GM19099 (cell line): Measurements from ENCODE around the gene TRIM65.

ENCODE experiments used
- POLR2A ChIP-seq: IDR thresholded peaks from 3 replicates; pipeline ENCODE4 v1.6.1; 2011; ENCODE audit warnings: low read depth; ENCODE audit not compliant: insufficient read length; ENCODE audit errors: extremely low read depth

Gene TRIM65

DNA sequence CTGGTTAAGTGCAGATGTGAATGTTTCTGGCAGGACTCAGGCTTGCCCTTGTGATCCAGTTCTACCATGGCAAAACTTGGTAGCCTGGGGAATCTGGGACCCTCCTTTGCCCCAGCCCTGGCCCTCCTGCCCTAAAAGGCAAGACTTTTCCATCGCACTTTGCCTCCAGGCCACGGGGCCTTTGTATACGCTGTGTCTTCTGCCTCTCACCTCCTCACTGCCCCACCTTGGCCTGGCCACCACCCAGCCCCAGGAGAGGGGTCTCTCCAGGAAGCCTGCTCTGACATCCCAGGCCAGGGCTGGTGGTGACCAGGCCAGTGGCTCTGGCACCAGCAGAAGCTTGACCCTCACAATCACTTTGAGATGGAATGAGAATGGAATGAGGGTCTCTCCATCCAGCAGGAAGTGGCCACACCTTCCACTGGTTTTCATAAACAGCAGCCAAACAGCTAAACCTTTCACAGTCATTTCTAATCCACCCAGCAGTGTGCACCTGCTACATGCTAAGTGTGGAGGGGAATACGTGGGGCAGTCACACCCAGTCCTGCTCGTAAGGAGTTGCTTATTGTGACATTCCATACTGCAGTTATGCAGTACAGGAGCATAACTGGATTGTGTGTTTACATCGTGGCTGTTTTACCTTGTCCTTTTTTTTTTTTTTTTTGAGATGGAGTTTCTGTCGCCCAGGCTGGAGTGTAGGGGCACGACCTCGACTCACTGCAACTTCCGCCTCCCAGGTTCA, 9.6 kb upstream of the TRIM65 start:
- no peak for TF ChIP-seq POLR2A

DNA sequence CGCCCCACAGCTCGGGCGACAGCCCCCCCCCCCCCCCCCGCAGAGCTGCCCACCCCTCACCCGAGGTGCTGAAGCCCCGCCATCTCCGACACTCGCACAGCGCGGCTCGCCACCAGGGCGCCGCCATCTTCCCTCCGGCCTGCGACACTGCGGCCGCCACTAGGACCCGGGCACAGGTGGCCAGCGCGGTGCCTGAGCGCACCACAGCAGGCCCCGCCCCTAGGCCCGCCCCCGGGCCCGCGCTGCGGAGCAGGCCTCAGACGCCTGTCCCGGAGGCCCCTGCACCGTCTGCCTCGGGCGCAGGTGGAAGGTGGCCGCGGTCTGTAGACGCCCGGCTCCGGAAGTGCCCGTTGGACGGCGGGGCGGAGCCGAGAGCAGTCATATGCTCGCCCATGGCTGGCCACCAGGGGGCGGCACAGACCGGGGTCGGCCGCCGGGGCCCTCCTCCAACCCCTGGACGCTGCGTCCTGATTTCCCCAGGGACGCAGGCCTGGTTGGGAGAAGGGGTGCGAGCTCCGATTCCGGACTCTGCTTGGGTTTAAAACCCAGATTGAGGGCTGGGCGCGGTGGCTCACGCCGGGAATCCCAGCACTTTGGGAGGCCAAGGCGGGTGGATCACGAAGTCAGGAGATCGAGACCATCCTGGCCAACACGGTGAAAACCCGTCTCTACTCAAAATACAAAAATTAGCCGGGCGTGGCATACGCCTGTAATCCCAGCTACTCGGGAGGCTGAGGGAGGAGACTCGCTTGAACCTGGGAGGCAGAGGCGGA, 8.2 kb upstream of the TRIM65 start, which contains the start of gene MRPL38:
MRPL38 (minus strand) TSS at position 136 of the 773 bp plus-strand sequence; CDS start at position 127, 9 bp downstream.
- TF ChIP-seq POLR2A, result peak; percentile 85

DNA sequence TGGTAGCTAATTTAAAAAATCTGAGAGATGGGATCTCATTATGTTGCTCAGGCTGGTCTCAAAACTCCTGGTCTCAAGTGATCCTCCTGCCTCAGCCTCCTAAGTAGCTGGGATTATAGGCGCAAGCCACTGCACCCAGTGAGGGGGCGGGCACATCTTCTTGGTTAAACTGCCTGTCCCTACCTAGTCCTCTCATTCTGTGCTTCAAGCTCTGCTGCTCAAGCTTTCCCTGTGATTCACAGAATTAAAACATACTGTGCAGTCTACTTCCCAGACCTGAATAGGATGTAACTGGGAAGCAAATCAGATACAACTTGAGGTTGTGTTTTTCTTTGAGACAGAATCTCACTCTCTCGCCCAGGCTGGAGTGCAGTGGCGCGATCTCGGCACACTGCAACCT, 5.7 kb upstream of the TRIM65 start:
- no peak for TF ChIP-seq POLR2A

DNA sequence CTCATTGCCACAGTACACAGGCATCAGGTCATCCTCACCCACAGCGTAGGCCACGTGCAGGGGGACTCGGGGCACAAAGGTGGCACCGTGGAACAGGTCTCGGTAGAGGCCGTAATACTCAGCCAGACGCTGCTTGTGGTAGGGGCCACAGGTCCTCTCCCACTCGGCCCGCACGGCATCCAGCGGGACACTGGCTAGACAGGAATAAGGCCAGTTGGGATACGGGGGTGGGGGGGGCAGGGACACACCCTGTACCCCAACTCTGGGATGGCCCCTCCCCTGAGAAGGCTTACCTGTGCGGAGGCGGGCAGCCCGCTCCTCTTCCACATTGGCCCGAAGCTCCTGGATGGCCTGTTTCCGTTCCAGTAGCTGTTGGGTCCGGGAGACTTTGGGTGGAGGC, 5.0 kb upstream of the TRIM65 start:
- no peak for TF ChIP-seq POLR2A

DNA sequence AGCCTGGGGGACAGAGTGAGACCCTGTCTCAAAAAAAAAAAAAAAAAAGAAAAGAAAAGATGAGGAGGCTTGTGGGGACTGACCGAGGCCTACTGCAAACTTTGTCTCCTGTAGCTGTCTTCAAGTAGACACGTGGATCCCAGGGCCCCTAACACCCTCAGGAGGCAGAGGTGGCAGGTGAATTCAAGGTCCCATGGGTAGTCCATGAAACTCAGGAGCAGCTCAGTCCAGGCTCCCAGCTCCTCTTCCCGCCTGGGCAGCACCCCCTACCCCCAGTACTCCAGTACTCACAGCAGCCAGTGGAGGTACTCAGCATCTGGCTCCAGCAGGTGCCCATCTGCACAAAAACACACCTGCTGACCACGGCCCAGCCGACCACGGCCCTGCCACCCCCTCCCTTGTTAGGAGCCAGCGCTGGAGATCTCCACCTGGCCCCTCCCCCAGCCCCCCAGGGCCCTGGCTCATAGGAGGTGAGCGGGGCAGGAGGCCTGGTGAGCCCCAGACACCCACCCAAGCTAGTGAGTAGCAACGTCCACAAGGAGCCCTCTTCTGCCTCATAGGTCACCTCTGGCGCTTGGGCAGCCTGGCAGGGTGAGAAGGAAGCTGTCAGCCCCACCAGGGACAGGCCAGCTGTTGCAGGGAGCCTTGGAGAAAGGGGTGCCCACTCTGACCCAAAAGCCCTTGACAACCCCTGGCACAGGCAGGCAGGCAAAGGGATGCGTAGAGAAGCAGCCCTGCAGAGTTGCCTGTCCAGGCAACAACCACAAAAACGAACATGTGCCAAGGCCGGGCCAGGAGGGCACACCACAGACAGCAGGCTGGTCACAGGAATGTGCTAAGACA, 4.2 kb upstream of the TRIM65 start:
- no peak for TF ChIP-seq POLR2A

DNA sequence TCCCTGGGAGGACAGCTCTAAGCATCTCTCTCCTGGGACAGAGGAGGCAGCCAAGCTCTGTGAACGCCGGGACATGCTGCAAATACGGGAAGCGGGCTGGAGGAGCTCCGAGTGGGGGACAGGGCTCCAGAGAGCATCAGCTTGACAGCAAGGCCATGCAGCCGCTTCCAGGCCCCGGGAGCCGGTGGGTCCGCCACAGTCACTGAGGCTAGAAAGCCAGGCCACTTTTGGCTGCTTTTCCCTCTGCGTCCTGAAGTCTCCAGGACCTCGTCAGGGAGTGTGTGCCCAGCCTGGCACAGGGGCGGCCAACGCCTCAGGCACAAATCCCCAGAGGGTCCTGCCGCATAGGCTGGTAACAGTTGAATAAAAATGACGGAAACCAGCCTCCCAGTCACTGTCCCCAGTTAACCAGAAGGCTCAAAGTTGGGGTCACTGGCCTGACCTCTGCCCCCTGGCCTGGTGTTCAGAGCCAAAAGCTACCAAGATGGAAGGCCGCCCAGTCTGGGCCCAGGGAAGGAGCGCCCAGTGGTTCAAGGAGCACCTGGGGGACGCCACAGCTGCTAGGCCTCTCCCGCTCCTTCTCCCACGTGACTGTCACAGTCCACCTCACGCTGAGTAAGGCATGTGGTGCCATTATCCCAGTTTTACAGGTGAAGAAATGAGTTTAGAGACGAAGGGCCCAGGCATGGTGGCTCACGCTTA, 3.2 kb upstream of the TRIM65 start:
- TF ChIP-seq POLR2A, result no peak

DNA sequence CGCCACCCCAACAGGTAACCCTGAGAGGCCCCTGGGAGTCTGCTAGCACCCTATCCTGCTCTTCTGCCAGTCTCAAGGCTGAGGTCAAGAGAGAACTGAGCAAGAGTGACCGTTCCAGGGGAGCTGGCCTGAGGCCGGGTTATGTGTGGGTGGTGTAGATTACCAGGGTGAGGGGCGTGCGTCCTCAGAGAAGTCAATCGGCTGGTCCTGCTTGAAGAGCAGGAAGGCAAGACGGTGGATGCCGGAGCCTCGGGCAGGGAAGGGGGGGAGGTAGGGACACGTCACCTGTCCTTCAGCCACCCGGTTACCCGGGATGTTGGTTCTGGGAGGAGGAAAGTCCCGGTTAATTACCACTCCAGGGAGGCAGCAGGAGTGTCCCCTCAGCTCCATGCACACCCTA, 2.6 kb upstream of the TRIM65 start:
- TF ChIP-seq POLR2A, result no peak

DNA sequence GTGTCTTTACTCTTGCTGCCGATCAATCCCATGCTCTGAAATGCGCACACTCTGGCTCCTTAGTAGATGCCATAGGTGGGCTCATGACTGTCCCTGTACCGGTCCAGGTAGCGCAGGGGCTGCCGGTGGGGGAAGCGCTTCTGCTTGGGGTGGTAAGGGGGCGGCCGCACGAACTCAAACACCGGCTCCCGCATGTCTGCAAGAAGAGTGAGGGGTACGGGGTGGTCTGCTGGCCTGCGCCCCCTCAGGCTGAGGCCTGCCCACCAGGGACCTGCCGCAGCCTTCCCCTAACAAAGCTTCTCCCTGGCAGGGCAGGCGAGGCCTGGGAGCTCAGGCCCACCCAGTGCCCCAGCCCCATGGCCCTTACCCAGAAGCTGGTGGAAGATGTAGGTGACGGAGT, 2.0 kb upstream of the TRIM65 start:
- TF ChIP-seq POLR2A, result no peak

DNA sequence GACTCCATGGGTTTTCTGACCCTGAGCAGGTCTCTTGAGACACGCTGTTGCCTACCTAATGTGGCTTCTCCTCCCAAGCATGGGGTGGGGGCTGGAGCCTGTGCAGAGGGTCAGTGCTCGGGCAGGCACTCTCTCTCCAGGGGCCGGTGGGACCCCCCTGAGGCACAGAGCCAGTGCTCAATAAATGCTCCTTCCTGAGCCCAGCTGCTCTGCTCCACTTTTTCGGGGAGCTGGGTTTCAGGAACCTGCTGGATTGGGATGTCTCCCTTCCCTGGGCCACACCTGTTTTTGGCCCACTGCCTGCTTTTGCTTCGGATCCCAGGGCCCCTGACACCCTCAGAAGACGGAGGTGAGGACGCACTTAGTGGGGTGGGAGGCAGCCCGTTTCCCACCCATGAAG, 1.3 kb upstream of the TRIM65 start:
- TF ChIP-seq POLR2A, result no peak

DNA sequence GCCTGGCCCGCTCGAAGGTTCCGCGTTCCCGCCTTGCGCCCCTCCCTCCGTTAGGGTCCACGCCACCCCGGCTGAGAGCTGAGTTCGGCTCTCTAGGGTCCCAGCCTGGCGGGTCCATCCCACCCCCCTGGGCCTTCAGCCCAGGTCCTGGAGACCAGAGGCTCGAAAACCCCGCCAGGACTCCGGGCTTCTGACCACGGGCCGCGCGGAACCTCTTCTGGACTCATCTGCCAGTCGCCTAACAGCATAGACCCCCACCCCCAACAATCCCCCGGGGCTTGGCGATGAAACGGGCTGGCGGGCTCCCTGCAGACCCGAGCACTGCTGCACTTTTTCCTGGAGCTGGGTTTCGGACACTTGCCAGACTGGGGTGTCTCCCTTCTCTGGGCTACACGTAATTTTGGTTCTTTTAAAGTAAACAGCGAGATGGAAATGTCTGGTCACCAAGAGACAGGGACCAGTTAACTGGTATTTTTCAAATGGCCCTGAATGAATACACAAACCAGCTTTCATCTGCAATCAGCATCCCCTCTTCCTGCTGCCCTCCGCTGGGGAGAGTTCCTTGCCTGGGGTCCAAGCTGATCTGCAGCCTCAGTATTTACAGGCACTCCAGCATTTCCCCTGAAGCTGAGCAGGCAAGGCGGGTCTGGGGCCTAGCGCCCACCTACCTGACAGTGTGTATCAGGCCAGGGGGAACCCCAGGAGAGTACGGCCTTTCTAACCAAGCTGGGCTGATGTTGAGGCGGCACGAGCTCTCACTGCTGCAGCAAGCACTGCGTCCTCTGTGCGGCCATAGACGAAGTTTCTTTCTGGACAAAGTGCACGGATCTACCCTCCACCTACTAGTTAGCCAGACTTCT, 639 bp upstream of the TRIM65 start:
- no peak for TF ChIP-seq POLR2A

DNA sequence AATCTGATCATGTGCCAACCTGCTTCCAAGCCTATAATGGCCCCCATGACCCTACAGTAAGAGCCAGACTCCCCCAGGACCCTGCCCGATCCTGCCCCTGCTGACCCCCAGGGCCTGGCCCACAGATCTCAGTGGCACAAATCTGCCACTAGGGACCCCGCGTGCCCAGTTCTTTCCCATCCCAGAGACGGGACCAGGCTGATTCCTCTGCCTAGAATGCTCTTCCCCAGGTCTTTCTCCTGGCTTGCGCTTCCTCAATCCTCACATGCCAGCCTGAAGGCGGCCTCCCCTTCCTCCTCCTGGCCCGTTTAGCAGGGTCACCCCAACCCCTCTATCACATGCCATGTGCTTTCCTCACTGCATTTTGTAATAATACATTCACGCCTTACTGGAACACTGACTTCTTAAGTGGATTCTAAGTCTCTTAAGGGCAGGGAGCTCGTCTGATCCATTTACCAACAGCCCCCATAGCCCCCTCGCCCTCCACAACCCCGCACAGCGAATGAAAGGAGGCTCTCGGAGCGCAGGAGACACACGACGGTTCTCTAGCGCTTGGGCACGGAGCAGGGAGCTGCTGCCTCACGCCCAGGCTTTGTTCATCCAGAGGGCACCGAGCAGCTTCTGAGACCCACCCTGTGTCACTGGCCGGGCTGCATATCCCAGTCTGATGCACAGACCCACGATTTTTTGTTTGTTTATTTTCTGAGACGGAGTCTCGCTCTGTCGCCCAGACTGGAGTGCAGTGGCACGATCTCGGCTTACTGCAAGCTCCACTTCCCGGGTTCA, 1.2 kb downstream of the TRIM65 start:
- TF ChIP-seq POLR2A, result no peak

DNA sequence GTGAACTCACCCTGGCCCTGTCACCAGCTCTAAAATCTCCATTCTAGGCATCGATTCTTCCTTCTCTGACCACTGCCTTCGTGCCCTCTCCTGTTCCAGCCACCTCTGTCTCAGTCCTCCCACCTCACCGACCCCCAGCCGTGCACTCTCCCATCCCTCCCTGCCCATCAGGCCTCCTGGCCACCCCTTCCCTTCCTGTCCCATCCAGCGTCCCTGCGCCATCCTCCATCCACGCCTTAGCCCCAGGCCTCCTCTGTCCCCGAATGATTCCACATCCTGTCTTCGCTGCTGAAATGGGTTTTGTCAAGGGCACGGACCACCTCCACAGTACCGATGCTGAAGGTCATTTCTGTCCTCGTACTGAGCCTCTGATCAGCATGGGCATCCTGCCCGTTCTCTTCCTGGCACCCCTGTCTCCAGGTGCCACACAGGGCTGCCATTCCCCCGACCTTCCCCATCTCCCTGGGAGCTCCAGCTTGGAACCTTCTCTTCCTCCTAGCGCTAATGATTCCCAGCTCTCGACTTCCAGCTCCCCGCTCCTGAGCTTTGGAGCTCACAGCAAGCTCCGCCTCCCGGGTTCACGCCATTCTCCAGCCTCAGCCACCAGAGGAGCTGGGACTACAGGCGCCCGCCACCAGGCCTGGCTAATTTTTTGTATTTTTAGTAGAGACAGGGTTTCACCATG, 2.6 kb downstream of the TRIM65 start:
- TF ChIP-seq POLR2A, result no peak
